ENCODE data around the gene EEF1A1. TPM values are rescaled to one million over a fixed set of nuclear protein-coding genes. Genes with fewer than 3 reads are reported as not detected.

The EEF1A1 gene
- total and polyA plus RNA-seq, 2 of the 8 experiments (the other 6 are each of a cell fraction or from before 2014, with no cell fraction given) = 13,823 to 13,927 TPM

DNA sequence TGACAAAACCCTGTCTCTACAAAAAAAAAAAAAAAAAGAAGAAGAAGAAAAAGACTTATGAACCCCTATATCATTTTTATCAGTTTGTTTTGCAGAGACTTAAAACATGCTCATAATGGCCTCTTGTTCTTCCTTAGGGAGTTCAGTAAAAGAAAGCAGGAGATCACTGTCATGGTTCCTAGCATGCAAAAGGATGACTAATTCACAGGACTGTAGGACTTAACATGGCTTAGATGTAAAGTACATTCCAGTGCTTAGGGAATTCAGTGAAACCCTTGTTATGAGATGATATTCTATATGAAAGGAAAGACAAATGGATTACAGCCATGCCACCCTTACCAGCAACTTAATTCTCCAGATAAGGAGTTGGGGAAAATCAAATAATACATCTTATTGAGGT lies 29.5 kb downstream of the EEF1A1 start:
- no peaks in the 10 kb centered on the region for H3K27me3 ChIP-seq (replicated peaks in 1 of 4; ENCODE audit: control insufficient read depth in 3 of 4, extremely low read depth in 1 of 4, insufficient read depth in 3 of 4, low read length in 3 of 4)
- ChIA-PET POLR2A (ENCODE audit: partially characterized antibody) (interaction anchor here (0.6 to 16.9 kb wide), 5 partner anchors 12 to 171 kb away, joined by 3 to 305 read pairs (median 4); partner anchors contain the start of gene EEF1A1), CTCF (ENCODE audit: partially characterized antibody) (no interaction called here)
- H3K23ac ChIP-seq (ENCODE audit: insufficient read length) = no peak overlapping the region
- no peaks in the 10 kb centered on the region for H3K9me3 ChIP-seq (ENCODE audit: insufficient read depth in 2 of 2, low read depth in 1 of 2, low read length in 1 of 2)
- H2AFZ ChIP-seq (ENCODE audit: low read length) = no peak overlapping the region
- no peaks in the 10 kb centered on the region for H3K4me1 ChIP-seq (replicated peaks in 1 of 4; ENCODE audit: control insufficient read depth in 3 of 4, insufficient read depth in 4 of 4, low read length in 3 of 4)
- H4K5ac ChIP-seq (ENCODE audit: insufficient read length, low read depth, low read length) = no peak overlapping the region
- H4K20me1 ChIP-seq (replicated peaks in 1 of 2; ENCODE audit: control insufficient read depth in 1 of 2, insufficient read depth in 2 of 2, low read length in 2 of 2) = no peaks in the 10 kb centered on the region
- no peak overlapping the region for H3K18ac ChIP-seq (ENCODE audit: extremely low read depth, low read length)
- H3K4me2 ChIP-seq (ENCODE audit: insufficient read depth in 1 of 2, low read depth in 2 of 2, low read length in 2 of 2) = no peak overlapping the region
- no peak overlapping the region for H3K56ac ChIP-seq (replicated peaks; ENCODE audit: insufficient read length, low read depth, low read length)
- H2BK20ac ChIP-seq (ENCODE audit: low read length) = no peak overlapping the region
- H3K4ac ChIP-seq (replicated peaks; ENCODE audit: insufficient read length, low read depth, low read length) = no peak overlapping the region
- no peak overlapping the region for H4K8ac ChIP-seq (ENCODE audit: extremely low read depth, insufficient read depth, low read length)
- H2AK5ac ChIP-seq (ENCODE audit: low read depth, low read length) = no peak overlapping the region
- no peak overlapping the region for H3K27ac ChIP-seq (ENCODE audit: low read depth, low read length)
- no peaks in the 10 kb centered on the region for H3K79me1 ChIP-seq (ENCODE audit: low read depth, low read length)
- H3K36me3 ChIP-seq (ENCODE audit: control insufficient read depth in 2 of 4, insufficient read depth in 4 of 4, low read length in 3 of 4) = peaks cover 0 to 35% (median 17%) of the 10 kb centered on the region in 4 experiments; a peak in 6 of 8 replicates
- H3K4me3 ChIP-seq (ENCODE audit: extremely low read depth in 1 of 4, insufficient read depth in 2 of 4, low read depth in 3 of 4, low read length in 4 of 4) = no peak overlapping the region
- H2BK12ac ChIP-seq (ENCODE audit: low read depth, low read length) = no peak overlapping the region
- H3K79me2 ChIP-seq (ENCODE audit: control insufficient read depth in 1 of 2, insufficient read depth in 2 of 2, low read length in 2 of 2) = no peaks in the 10 kb centered on the region
- no peak overlapping the region for H3K14ac ChIP-seq (ENCODE audit: insufficient read length)
- H3K23me2 ChIP-seq (ENCODE audit: low read depth, low read length) = no peaks in the 10 kb centered on the region
- no peak overlapping the region for H2BK120ac ChIP-seq (replicated peaks; ENCODE audit: low read depth, low read length)
- TF ChIP-seq, protein P1, sequence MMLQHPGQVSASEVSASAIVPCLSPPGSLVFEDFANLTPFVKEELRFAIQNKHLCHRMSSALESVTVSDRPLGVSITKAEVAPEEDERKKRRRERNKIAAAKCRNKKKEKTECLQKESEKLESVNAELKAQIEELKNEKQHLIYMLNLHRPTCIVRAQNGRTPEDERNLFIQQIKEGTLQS (IDR thresholded peaks at IDR 0.05; ENCODE audit: insufficient read depth, low read depth, low read length) = no peak
- no peak for TF ChIP-seq SUZ12 (IDR thresholded peaks at IDR 0.05; ENCODE audit: low read length)
- TF ChIP-seq, protein P2, sequence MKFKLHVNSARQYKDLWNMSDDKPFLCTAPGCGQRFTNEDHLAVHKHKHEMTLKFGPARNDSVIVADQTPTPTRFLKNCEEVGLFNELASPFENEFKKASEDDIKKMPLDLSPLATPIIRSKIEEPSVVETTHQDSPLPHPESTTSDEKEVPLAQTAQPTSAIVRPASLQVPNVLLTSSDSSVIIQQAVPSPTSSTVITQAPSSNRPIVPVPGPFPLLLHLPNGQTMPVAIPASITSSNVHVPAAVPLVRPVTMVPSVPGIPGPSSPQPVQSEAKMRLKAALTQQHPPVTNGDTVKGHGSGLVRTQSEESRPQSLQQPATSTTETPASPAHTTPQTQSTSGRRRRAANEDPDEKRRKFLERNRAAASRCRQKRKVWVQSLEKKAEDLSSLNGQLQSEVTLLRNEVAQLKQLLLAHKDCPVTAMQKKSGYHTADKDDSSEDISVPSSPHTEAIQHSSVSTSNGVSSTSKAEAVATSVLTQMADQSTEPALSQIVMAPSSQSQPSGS (IDR thresholded peaks at IDR 0.05; ENCODE audit: low read length) = no peak
- TF ChIP-seq KDM1A (IDR thresholded peaks at IDR 0.05; ENCODE audit: borderline replicate concordance, low read length) = no peak
- no peak for TF ChIP-seq TEAD4 (IDR thresholded peaks at IDR 0.05; ENCODE audit: low read depth, low read length)
- no peak for TF ChIP-seq BCL11A (IDR thresholded peaks at IDR 0.05; ENCODE audit: low read depth in 2 of 2, low read length in 2 of 2)
- no peak for TF ChIP-seq RAD21 (IDR thresholded peaks at IDR 0.05 in 1 of 2, conservative IDR thresholded peaks at IDR 0.05 in 1 of 2; ENCODE audit: low read depth in 2 of 2, low read length in 2 of 2)
- no peak for TF ChIP-seq CHD1 (IDR thresholded peaks at IDR 0.05; ENCODE audit: low read depth, low read length)
- no peak overlapping the region for H3K9ac ChIP-seq (replicated peaks in 1 of 4; ENCODE audit: extremely low read depth in 1 of 4, low read depth in 3 of 4, low read length in 3 of 4)
- no peak overlapping the region for H2BK15ac ChIP-seq (ENCODE audit: low read length)
- H2BK5ac ChIP-seq (ENCODE audit: low read depth, low read length) = no peak overlapping the region
- H4K91ac ChIP-seq (replicated peaks; ENCODE audit: insufficient read length, low read length) = no peak overlapping the region
- DNase-seq (ENCODE audit: low read depth in 1 of 2, low spot score in 2 of 2) = no peak
- no peak for FAIRE-seq
